Skeletal muscle cell (primary cell): ENCODE data around the gene VKORC1.
"Not testable (repeated sequence)": the region's sequence is repeated elsewhere in the genome, so short reads cannot be mapped to it uniquely, and the experiment has no call there.

Source experiments
- DNase-seq: peaks from one replicate; pipeline ENCODE4 v3.0.0-alpha.2; 2010; ENCODE audit warnings: low read depth
- H3K4me3 ChIP-seq: 2 replicates; pipeline ENCODE4 v1.5.1; 2011; ENCODE audit warnings: low read depth, mild to moderate bottlenecking, control low read depth, low read length, moderate library complexity

VKORC1 gene

GRCh38 chr16:31094424-31095120, at the start of gene VKORC1:
VKORC1 (minus strand) TSS chr16:31094797; CDS start chr16:31094729, 68 bp downstream.
- peak within 1 kb of the TSS; percentile 96 for H3K4me3 ChIP-seq
- DNase-seq: peak; percentile 89

GRCh38 chr16:31143694-31144148, 49.1 kb upstream of the VKORC1 start:
- no peak overlapping the region for H3K4me3 ChIP-seq

GRCh38 chr16:31143011-31143693, 48.6 kb upstream of the VKORC1 start:
- peak overlapping the region; percentile 50 for H3K4me3 ChIP-seq
- no peak for DNase-seq

More at GRCh38 chr16:31143694-31144148, 49.1 kb upstream of the VKORC1 start:
- no peak for DNase-seq

GRCh38 chr16:31142109-31143010, 47.8 kb upstream of the VKORC1 start:
- DNase-seq: peak; percentile 94
- H3K4me3 ChIP-seq: peak overlapping the region; percentile 50

GRCh38 chr16:31141489-31142108, 47.0 kb upstream of the VKORC1 start:
- peak overlapping the region; percentile 38 for H3K4me3 ChIP-seq
- DNase-seq: peak; percentile 23

- not testable (repeated sequence) for DNase-seq, H3K4me3 ChIP-seq
Observed at GRCh38 chr16:31141071-31141469, 46.5 kb upstream of the VKORC1 start.

- H3K4me3 ChIP-seq: no peak overlapping the region
- peak; percentile 4 for DNase-seq
Observed at GRCh38 chr16:31138621-31139578, 44.3 kb upstream of the VKORC1 start.

GRCh38 chr16:31136822-31137499, 42.4 kb upstream of the VKORC1 start:
- H3K4me3 ChIP-seq, DNase-seq: not testable (repeated sequence)

- H3K4me3 ChIP-seq: no peak overlapping the region
- no peak for DNase-seq
Observed at GRCh38 chr16:31136287-31136662, 41.7 kb upstream of the VKORC1 start.

GRCh38 chr16:31135535-31136286, 41.1 kb upstream of the VKORC1 start, which contains the start of gene PRSS8:
PRSS8 (minus strand) TSS chr16:31135727; CDS start chr16:31135498, 229 bp downstream.
- no peak within 1 kb of the TSS for H3K4me3 ChIP-seq
- no peak for DNase-seq

- DNase-seq: no peak
- H3K4me3 ChIP-seq: no peak overlapping the region
Observed at GRCh38 chr16:31134625-31135534, 40.3 kb upstream of the VKORC1 start.

GRCh38 chr16:31134091-31134571, 39.5 kb upstream of the VKORC1 start:
- DNase-seq: no peak
- H3K4me3 ChIP-seq: no peak overlapping the region

GRCh38 chr16:31133046-31133501, 38.5 kb upstream of the VKORC1 start:
- no peak for DNase-seq
- no peak overlapping the region for H3K4me3 ChIP-seq

- no peak overlapping the region for H3K4me3 ChIP-seq
- DNase-seq: no peak
Observed at GRCh38 chr16:31132303-31132979, 37.8 kb upstream of the VKORC1 start.

GRCh38 chr16:31131841-31132271, 37.3 kb upstream of the VKORC1 start:
- DNase-seq: no peak

More at GRCh38 chr16:31131841-31132271, 37.3 kb upstream of the VKORC1 start:
- H3K4me3 ChIP-seq: no peak overlapping the region
